ENCODE data around the gene GAN. TPM values are rescaled to one million over a fixed set of nuclear protein-coding genes. Genes with fewer than 3 reads are reported as not detected.

GAN gene
- total RNA-seq, 1 experiment from 2014 or later = 22.5 TPM

- RAD21 ChIA-PET (ENCODE audit: low non-redundant PET in 1 of 2, low total read pairs in 2 of 2, uncharacterized antibody in 2 of 2, unreplicated experiment in 2 of 2) = no interaction called here
- POLR2A ChIA-PET = interaction anchor here (1.2 kb wide), 1 partner anchor 18 kb away, joined by 3 read pairs; no protein-coding TSS in a partner anchor
- Histone ChIP-seq H3K27ac (ENCODE audit: low read depth, low read length) (peak overlapping the region; percentile 40), H3K9ac (ENCODE audit: low read length) (peak overlapping the region; percentile 63), H3K9me2 (ENCODE audit: insufficient read depth) (no peaks in the 10 kb centered on the region), H3K36me3 (ENCODE audit: control insufficient read depth in 1 of 2, insufficient read depth in 2 of 2, low read length in 2 of 2) (no peaks in the 10 kb centered on the region), H3K4me1 (ENCODE audit: control insufficient read depth in 1 of 2, insufficient read depth in 2 of 2, low read length in 2 of 2) (peaks cover 38 to 57% of the 10 kb centered on the region in 2 experiments), H2AFZ (ENCODE audit: low read depth, low read length, poor library complexity, severe bottlenecking) (peak overlapping the region; percentile 14), H3K4me2 (ENCODE audit: low read length) (peak overlapping the region; percentile 70), H3K27me3 (ENCODE audit: insufficient read depth, low read length) (no peaks in the 10 kb centered on the region), H3K9me3 (ENCODE audit: control insufficient read depth in 1 of 2, insufficient read depth in 1 of 2, low read depth in 1 of 2, low read length in 2 of 2) (no peaks in the 10 kb centered on the region), H3K79me2 (ENCODE audit: insufficient read depth, low read length) (no peaks in the 10 kb centered on the region), H3K4me3 (replicated peaks in 1 of 2; ENCODE audit: low read depth in 1 of 2, low read length in 2 of 2) (peak overlapping the region; percentile 45 to 50), H4K20me1 (ENCODE audit: insufficient read depth) (no peaks in the 10 kb centered on the region)
- intact Hi-C loops (cut with micrococcal nuclease) = no loop called here
- ATAC-seq (peak; percentile 43), DNase-seq (ENCODE audit: low read depth, low spot score) (peak; percentile 66)
- TF ChIP-seq POLR2AphosphoS5 (IDR thresholded peaks at IDR 0.05; ENCODE audit: low read depth, low read length) (peak; percentile 70), ZFX (IDR thresholded peaks at IDR 0.05) (no peak)
- CTCF ChIA-PET = interaction anchor here (0.7 to 2.2 kb wide), 6 partner anchors 8 to 336 kb away, joined by 3 to 5 read pairs (median 4); no protein-coding TSS in a partner anchor
- BruUV-seq (replicated peaks) = TSS peak; percentile 93
Measured at GRCh38 chr16:81401035-81401950, 86.5 kb downstream of the GAN start.

- intact Hi-C loops (cut with micrococcal nuclease) = loop anchor here (1.0 kb wide), 5 partner anchors 183 to 335 kb away; no protein-coding TSS in a partner anchor
- H3K4me1 ChIP-seq (ENCODE audit: control insufficient read depth in 1 of 2, insufficient read depth in 2 of 2, low read length in 2 of 2) = peaks cover 52 to 76% of the 10 kb centered on the region in 2 experiments
- POLR2A ChIA-PET = no interaction called here
- no peak for TF ChIP-seq CBX3 (IDR thresholded peaks at IDR 0.05; ENCODE audit: low read depth)
- no peak for TF ChIP-seq ATF3 (IDR thresholded peaks at IDR 0.05)
- H3K36me3 ChIP-seq (ENCODE audit: control insufficient read depth in 1 of 2, insufficient read depth in 2 of 2, low read length in 2 of 2) = no peaks in the 10 kb centered on the region
- no peaks in the 10 kb centered on the region for H3K79me2 ChIP-seq (ENCODE audit: insufficient read depth, low read length)
- CTCF ChIA-PET = interaction anchor here (0.7 to 2.5 kb wide), 9 partner anchors 18 to 321 kb away, joined by 3 to 14 read pairs (median 4); no protein-coding TSS in a partner anchor
- H3K9ac ChIP-seq (ENCODE audit: low read length) = peak overlapping the region; percentile 59
- ATAC-seq = no peak
- peak overlapping the region in 1 of 2 experiments; percentile 30; a peak in 2 of 4 replicates for H3K4me3 ChIP-seq (replicated peaks in 1 of 2; ENCODE audit: low read depth in 1 of 2, low read length in 2 of 2)
- no peaks in the 10 kb centered on the region for H3K27me3 ChIP-seq (ENCODE audit: insufficient read depth, low read length)
- no peak overlapping the region for H3K27ac ChIP-seq (ENCODE audit: low read depth, low read length)
- no peak overlapping the region for H2AFZ ChIP-seq (ENCODE audit: low read depth, low read length, poor library complexity, severe bottlenecking)
- RAD21 ChIA-PET (ENCODE audit: low non-redundant PET in 1 of 2, low total read pairs in 2 of 2, uncharacterized antibody in 2 of 2, unreplicated experiment in 2 of 2) = interaction anchor here in 1 of 2 experiments (1.3 kb wide), 1 partner anchor 184 kb away, joined by 3 read pairs; no protein-coding TSS in a partner anchor
- no peaks in the 10 kb centered on the region for H3K9me3 ChIP-seq (ENCODE audit: control insufficient read depth in 1 of 2, insufficient read depth in 1 of 2, low read depth in 1 of 2, low read length in 2 of 2)
- DNase-seq (ENCODE audit: low read depth, low spot score) = no peak
- H4K20me1 ChIP-seq (ENCODE audit: insufficient read depth) = no peaks in the 10 kb centered on the region
- BruUV-seq (replicated peaks) = no TSS peak
- H3K9me2 ChIP-seq (ENCODE audit: insufficient read depth) = no peaks in the 10 kb centered on the region
- peak overlapping the region; percentile 75 for H3K4me2 ChIP-seq (ENCODE audit: low read length)
Measured at GRCh38 chr16:81403208-81403600, 88.4 kb downstream of the GAN start.

All from HCT116 (cell line).